SU-DHL-6 (cell line): Measurements from ENCODE around the gene PLEKHD1.

Experiments
- H2AFZ ChIP-seq: fragments of 200-600 bp; sonication (generic); 2 replicates; pipeline ENCODE4 v1.6.1; 2014; ENCODE audit warnings: low read depth, mild to moderate bottlenecking, moderate library complexity, mixed read lengths, antibody characterized with exemption, low read length; ENCODE audit not compliant: severe bottlenecking
- H3F3A ChIP-seq: fragments of 200-600 bp; shearing (Covaris generic); 2 replicates; pipeline ENCODE4 v1.6.0; 2016; ENCODE audit warnings: antibody characterized with exemption, mild to moderate bottlenecking; ENCODE audit not compliant: insufficient read depth
- H3K27ac ChIP-seq: fragments of 200-600 bp; sonication (generic); 2 replicates; pipeline ENCODE4 v1.5.1; 2016; ENCODE audit warnings: low read depth, mild to moderate bottlenecking, low read length, moderate library complexity, mixed read lengths
- H3K27me3 ChIP-seq: fragments of 200-600 bp; sonication (generic), shearing (Covaris generic); 2 replicates; pipeline ENCODE4 v1.6.0; 2014; ENCODE audit warnings: mild to moderate bottlenecking, low read length
- H3K36me3 ChIP-seq: fragments of 200-600 bp; sonication (generic); 2 replicates; pipeline ENCODE4 v1.6.1; 2014; ENCODE audit warnings: mild to moderate bottlenecking, low read length, mixed read lengths
- H3K4me2 ChIP-seq: fragments of 300-600, 200-600 bp; shearing (Covaris generic), sonication (generic); 2 replicates; pipeline ENCODE4 v1.6.0; 2014; ENCODE audit warnings: low read length, low read depth, mild to moderate bottlenecking; ENCODE audit not compliant: poor library complexity, severe bottlenecking
- H3K4me3 ChIP-seq: fragments of 200-600 bp; sonication (generic); 2 replicates; pipeline ENCODE4 v1.5.1; 2014; ENCODE audit warnings: antibody characterized with exemption, low read length, mild to moderate bottlenecking, mixed read lengths; ENCODE audit not compliant: insufficient read depth, poor library complexity, severe bottlenecking
- H3K79me2 ChIP-seq: fragments of 200-600 bp; sonication (generic); 2 replicates; pipeline ENCODE4 v1.6.1; 2014; ENCODE audit warnings: mild to moderate bottlenecking, low read length, moderate library complexity; ENCODE audit not compliant: insufficient read depth
- H3K9ac ChIP-seq: fragments of 200-600 bp; sonication (generic); 2 replicates; pipeline ENCODE4 v1.7.0; 2014; ENCODE audit warnings: mild to moderate bottlenecking, low read length
- H3K9me2 ChIP-seq: fragments of 200-600 bp; sonication (generic); replicated peaks from 2 replicates; pipeline ENCODE4 v1.6.1; 2014; ENCODE audit warnings: low read length; ENCODE audit not compliant: insufficient read depth
- H3K9me3 ChIP-seq: fragments of 200-600 bp; sonication (generic); 2 replicates; pipeline ENCODE4 v1.6.1; 2014; ENCODE audit warnings: low read length, mixed read lengths; ENCODE audit not compliant: insufficient read depth
- H4K20me1 ChIP-seq: fragments of 200-600 bp; sonication (generic); 2 replicates; pipeline ENCODE4 v1.6.1; 2014; ENCODE audit warnings: low read depth, mild to moderate bottlenecking, antibody characterized with exemption, low read length, moderate library complexity, mixed read lengths
- CTCF ChIP-seq: fragments of 200-600 bp; sonication (generic); IDR thresholded peaks from one replicate; pipeline ENCODE4 v1.5.1; 2017; ENCODE audit warnings: antibody characterized with exemption, mild to moderate bottlenecking, low read length, moderate library complexity; ENCODE audit not compliant: insufficient read depth, poor library complexity, severe bottlenecking
- EZH2phosphoT487 ChIP-seq: fragments of 200-600 bp; sonication (generic), shearing (Covaris generic); conservative IDR thresholded peaks from 2 replicates; pipeline ENCODE4 v1.6.1; 2018; ENCODE audit warnings: mild to moderate bottlenecking, antibody characterized with exemption, low read length, moderate library complexity, mixed read lengths

PLEKHD1 gene

GRCh38 chr14:69485701-69486100, 1.2 kb downstream of the PLEKHD1 start:
- no peaks in the 10 kb centered on the region for H3K27me3 ChIP-seq
- H4K20me1 ChIP-seq = no peaks in the 10 kb centered on the region
- H3K9me3 ChIP-seq = no peaks in the 10 kb centered on the region
- no peaks in the 10 kb centered on the region for H3K36me3 ChIP-seq
- no peaks in the 10 kb centered on the region for H3F3A ChIP-seq
- H3K79me2 ChIP-seq = no peaks in the 10 kb centered on the region
- H3K27ac ChIP-seq = no peak overlapping the region
- H2AFZ ChIP-seq = no peak overlapping the region
- no peak overlapping the region for H3K9ac ChIP-seq
- no peaks in the 10 kb centered on the region for H3K9me2 ChIP-seq
- no peak overlapping the region for H3K4me2 ChIP-seq
- TF ChIP-seq EZH2phosphoT487 (no peak), CTCF (no peak)
- no peak overlapping the region for H3K4me3 ChIP-seq

- H3K27me3 ChIP-seq = no peaks in the 10 kb centered on the region
- no peak overlapping the region for H3K27ac ChIP-seq
- TF ChIP-seq EZH2phosphoT487 (no peak), CTCF (no peak)
Measured at GRCh38 chr14:69487226-69487625, 2.7 kb downstream of the PLEKHD1 start.

GRCh38 chr14:69487771-69488170, 3.2 kb downstream of the PLEKHD1 start:
- H3K9me3 ChIP-seq = no peaks in the 10 kb centered on the region
- no peak overlapping the region for H3K4me2 ChIP-seq
- no peaks in the 10 kb centered on the region for H3K36me3 ChIP-seq
- no peaks in the 10 kb centered on the region for H4K20me1 ChIP-seq
- no peak overlapping the region for H3K27ac ChIP-seq
- no peak for TF ChIP-seq CTCF
- TF ChIP-seq EZH2phosphoT487 = no peak
- no peak overlapping the region for H3K9ac ChIP-seq
- H3F3A ChIP-seq = no peaks in the 10 kb centered on the region
- H3K27me3 ChIP-seq = no peaks in the 10 kb centered on the region
- H2AFZ ChIP-seq = no peak overlapping the region
- H3K4me3 ChIP-seq = no peak overlapping the region
- H3K9me2 ChIP-seq = no peaks in the 10 kb centered on the region
- H3K79me2 ChIP-seq = no peaks in the 10 kb centered on the region

More at GRCh38 chr14:69487226-69487625, 2.7 kb downstream of the PLEKHD1 start:
- H4K20me1 ChIP-seq = no peaks in the 10 kb centered on the region
- no peaks in the 10 kb centered on the region for H3K9me3 ChIP-seq
- no peaks in the 10 kb centered on the region for H3K36me3 ChIP-seq
- no peak overlapping the region for H3K4me2 ChIP-seq
- H2AFZ ChIP-seq = no peak overlapping the region
- no peak overlapping the region for H3K9ac ChIP-seq
- H3K9me2 ChIP-seq = no peaks in the 10 kb centered on the region
- H3K4me3 ChIP-seq = no peak overlapping the region
- no peaks in the 10 kb centered on the region for H3K79me2 ChIP-seq
- no peaks in the 10 kb centered on the region for H3F3A ChIP-seq
